K562 (cell line): ENCODE results near the gene TMEM120B. TPM values are rescaled to one million over a fixed set of nuclear protein-coding genes. Genes with fewer than 3 reads are reported as not detected.

Experiments
- ATF7 ChIP-seq: fragments of 450-650 bp; IDR thresholded peaks from 2 replicates; pipeline ENCODE4 v1.7.1; 2014; ENCODE audit warnings: mild to moderate bottlenecking, moderate library complexity
- CBFA2T3 ChIP-seq: fragments of 450-650 bp; IDR thresholded peaks from 2 replicates; pipeline ENCODE4 v1.6.1; 2017
- CXXC5 ChIP-seq: fragments of 250-450 bp; sonication (Bioruptor Pico); IDR thresholded peaks from 2 replicates; pipeline ENCODE4 v1.8.0; 2022; ENCODE audit warnings: inconsistent platforms, mild to moderate bottlenecking, moderate library complexity
- PHF21A ChIP-seq: fragments of 450-650 bp; IDR thresholded peaks from 2 replicates; pipeline ENCODE4 v1.6.1; 2017; ENCODE audit warnings: low read depth, borderline replicate concordance
- POLR2G ChIP-seq: fragments of 200-400 bp; formaldehyde crosslinking; IDR thresholded peaks from 2 replicates; pipeline ENCODE4 v1.6.1; 2017; ENCODE audit warnings: low read depth, mild to moderate bottlenecking, antibody characterized with exemption, low read length, moderate library complexity
- POU5F1 ChIP-seq: fragments of 150-350 bp; IDR thresholded peaks from 2 replicates; pipeline ENCODE4 v1.6.1; 2014; ENCODE audit warnings: borderline replicate concordance, low read length, low read depth, mild to moderate bottlenecking; ENCODE audit not compliant: partially characterized antibody
- SOX6 ChIP-seq: fragments of 450-650 bp; IDR thresholded peaks from 2 replicates; pipeline ENCODE4 v1.6.1; 2014; ENCODE audit warnings: mild to moderate bottlenecking
- TEAD4 ChIP-seq, 2 experiments: sonication (generic) in 1 of 2; formaldehyde crosslinking in 1 of 2; IDR thresholded peaks; 2 replicates each; pipeline versions ENCODE4 v1.6.1 to v1.8.0; 2012 to 2022; ENCODE audit warnings: borderline replicate concordance in 1 of 2, inconsistent platforms in 1 of 2, low read length in 1 of 2, mild to moderate bottlenecking in 1 of 2, missing genetic modification reagents in 1 of 2
- ZNF311 ChIP-seq: fragments of 250-450 bp; sonication (Bioruptor Pico); IDR thresholded peaks from 2 replicates; pipeline ENCODE4 v1.4.0; 2020; ENCODE audit warnings: mild to moderate bottlenecking, moderate library complexity
- ZNF717 ChIP-seq: fragments of 250-450 bp; sonication (Bioruptor Pico); IDR thresholded peaks from 2 replicates; pipeline ENCODE4 v1.5.0; 2021
- ZNF766 ChIP-seq: fragments of 200-800 bp; sonication (Bioruptor generic); conservative IDR thresholded peaks from 2 replicates; pipeline ENCODE4 v1.6.1; 2016; ENCODE audit warnings: missing genetic modification characterization, missing compliant biosample characterization
- polyA plus RNA-seq, 8 experiments: library from polyadenylated mRNA; depleted of rRNA in 4 of 8; stranded (reverse) in 5 of 8; unstranded in 3 of 8; fragments of >200 nt; fragmentation: Nextera tagmentation in 2 of 8; fragmentation: Illumina TruSeq in 1 of 8; extraction: Ambion mirVana in 2 of 8; extraction: Trizol in 1 of 8; gene quantifications; 2 replicates each; pipeline versions ENCODE4 v1.2.1 to v1.2.3, GENCODE V29; 2011 to 2014; ENCODE audit warnings: inconsistent platforms in 1 of 8, missing spikeins in 1 of 8
- total RNA-seq, 7 experiments: library from RNA; depleted of rRNA in 6 of 7; stranded (reverse); fragments of >200 nt in 6 of 7; fragmentation: Illumina TruSeq in 2 of 7; extraction: Trizol in 2 of 7; gene quantifications; 2 replicates each; pipeline versions ENCODE4 v1.2.1 to v1.2.3, GENCODE V29; 2011 to 2021; ENCODE audit warnings: low replicate concordance in 1 of 7
- TF ChIP-seq, protein P1 (sequence below): sonication (generic); formaldehyde crosslinking; IDR thresholded peaks from 2 replicates; pipeline ENCODE4 v1.8.0; 2023; ENCODE audit warnings: missing genetic modification reagents, mild to moderate bottlenecking, borderline replicate concordance
- TF ChIP-seq, protein P2 (sequence below): fragments of 250-450 bp; sonication (Bioruptor Pico); IDR thresholded peaks from 2 replicates; pipeline ENCODE4 v1.5.0; 2022; ENCODE audit warnings: mild to moderate bottlenecking
- TF ChIP-seq, protein P3 (sequence below): fragments of 450-650 bp; IDR thresholded peaks from 2 replicates; pipeline ENCODE4 v1.6.1; 2016; ENCODE audit warnings: borderline replicate concordance
- TF ChIP-seq, protein P4 (sequence below): fragments of 450-650 bp; IDR thresholded peaks from 2 replicates; pipeline ENCODE4 v1.6.1; 2016

Gene TMEM120B
- total and polyA plus RNA-seq, 9 of the 15 experiments (the other 6 are each of a cell fraction or from before 2014, with no cell fraction given), result 1.7 to 18.6 (median 7.4) TPM

DNA sequence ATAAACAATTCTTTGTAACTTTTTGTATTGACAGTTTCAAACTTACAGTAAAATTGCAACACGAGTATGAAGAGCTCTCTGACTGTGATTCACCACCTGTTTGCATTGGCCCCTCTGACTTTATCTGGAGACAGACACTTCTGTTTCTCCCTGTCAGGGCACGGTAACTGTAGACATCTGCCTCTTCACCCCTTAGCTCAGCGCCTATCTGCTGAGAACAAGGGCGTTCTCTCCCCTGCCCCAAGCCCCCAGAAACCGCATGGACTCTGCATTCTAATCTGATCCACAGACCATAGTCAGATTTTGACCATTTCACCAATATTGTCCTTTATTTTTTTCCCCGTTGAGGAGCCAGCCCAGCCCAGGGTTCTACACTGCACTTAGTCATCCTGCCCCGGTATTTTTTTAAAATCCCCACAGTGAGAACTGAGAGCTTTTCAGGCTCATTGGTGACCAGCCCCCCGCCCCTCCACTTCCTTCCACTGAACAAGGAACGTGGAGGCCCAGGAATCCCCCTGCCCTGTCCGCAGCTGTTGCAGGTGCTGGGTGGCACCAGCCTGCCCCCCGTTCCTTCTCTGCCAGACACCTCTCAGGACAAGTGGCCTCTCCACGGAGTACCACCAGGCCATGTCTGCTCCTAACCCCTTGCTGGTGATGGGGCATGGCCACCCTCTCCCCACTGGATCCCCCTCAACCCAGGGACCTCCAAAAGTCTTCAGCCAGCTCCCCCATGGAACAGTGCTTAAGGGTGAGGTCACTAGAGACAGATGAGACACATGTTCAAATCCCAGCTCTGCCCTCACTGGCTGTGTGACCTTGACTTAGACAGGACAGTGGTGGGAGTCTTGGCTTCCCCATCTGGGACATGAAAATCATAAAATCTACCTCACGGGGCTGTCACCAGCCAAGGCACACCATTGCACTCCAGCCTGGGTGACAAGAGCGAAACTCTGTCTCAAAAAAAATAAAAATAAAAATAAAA is 69.7 kb downstream of the TMEM120B start (continued):
- TF ChIP-seq CXXC5, result peak; percentile 16; the same call in 1 of the 2 replicates
- TF ChIP-seq, protein P1, sequence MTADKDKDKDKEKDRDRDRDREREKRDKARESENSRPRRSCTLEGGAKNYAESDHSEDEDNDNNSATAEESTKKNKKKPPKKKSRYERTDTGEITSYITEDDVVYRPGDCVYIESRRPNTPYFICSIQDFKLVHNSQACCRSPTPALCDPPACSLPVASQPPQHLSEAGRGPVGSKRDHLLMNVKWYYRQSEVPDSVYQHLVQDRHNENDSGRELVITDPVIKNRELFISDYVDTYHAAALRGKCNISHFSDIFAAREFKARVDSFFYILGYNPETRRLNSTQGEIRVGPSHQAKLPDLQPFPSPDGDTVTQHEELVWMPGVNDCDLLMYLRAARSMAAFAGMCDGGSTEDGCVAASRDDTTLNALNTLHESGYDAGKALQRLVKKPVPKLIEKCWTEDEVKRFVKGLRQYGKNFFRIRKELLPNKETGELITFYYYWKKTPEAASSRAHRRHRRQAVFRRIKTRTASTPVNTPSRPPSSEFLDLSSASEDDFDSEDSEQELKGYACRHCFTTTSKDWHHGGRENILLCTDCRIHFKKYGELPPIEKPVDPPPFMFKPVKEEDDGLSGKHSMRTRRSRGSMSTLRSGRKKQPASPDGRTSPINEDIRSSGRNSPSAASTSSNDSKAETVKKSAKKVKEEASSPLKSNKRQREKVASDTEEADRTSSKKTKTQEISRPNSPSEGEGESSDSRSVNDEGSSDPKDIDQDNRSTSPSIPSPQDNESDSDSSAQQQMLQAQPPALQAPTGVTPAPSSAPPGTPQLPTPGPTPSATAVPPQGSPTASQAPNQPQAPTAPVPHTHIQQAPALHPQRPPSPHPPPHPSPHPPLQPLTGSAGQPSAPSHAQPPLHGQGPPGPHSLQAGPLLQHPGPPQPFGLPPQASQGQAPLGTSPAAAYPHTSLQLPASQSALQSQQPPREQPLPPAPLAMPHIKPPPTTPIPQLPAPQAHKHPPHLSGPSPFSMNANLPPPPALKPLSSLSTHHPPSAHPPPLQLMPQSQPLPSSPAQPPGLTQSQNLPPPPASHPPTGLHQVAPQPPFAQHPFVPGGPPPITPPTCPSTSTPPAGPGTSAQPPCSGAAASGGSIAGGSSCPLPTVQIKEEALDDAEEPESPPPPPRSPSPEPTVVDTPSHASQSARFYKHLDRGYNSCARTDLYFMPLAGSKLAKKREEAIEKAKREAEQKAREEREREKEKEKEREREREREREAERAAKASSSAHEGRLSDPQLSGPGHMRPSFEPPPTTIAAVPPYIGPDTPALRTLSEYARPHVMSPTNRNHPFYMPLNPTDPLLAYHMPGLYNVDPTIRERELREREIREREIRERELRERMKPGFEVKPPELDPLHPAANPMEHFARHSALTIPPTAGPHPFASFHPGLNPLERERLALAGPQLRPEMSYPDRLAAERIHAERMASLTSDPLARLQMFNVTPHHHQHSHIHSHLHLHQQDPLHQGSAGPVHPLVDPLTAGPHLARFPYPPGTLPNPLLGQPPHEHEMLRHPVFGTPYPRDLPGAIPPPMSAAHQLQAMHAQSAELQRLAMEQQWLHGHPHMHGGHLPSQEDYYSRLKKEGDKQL (CRISPR knock-in tag), result no peak
- TF ChIP-seq, protein P2, sequence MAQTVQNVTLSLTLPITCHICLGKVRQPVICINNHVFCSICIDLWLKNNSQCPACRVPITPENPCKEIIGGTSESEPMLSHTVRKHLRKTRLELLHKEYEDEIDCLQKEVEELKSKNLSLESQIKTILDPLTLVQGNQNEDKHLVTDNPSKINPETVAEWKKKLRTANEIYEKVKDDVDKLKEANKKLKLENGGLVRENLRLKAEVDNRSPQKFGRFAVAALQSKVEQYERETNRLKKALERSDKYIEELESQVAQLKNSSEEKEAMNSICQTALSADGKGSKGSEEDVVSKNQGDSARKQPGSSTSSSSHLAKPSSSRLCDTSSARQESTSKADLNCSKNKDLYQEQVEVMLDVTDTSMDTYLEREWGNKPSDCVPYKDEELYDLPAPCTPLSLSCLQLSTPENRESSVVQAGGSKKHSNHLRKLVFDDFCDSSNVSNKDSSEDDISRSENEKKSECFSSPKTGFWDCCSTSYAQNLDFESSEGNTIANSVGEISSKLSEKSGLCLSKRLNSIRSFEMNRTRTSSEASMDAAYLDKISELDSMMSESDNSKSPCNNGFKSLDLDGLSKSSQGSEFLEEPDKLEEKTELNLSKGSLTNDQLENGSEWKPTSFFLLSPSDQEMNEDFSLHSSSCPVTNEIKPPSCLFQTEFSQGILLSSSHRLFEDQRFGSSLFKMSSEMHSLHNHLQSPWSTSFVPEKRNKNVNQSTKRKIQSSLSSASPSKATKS, result no peak
- peak; percentile 60; the same call in 1 of the 2 replicates for TF ChIP-seq PHF21A
- TF ChIP-seq, protein P3, sequence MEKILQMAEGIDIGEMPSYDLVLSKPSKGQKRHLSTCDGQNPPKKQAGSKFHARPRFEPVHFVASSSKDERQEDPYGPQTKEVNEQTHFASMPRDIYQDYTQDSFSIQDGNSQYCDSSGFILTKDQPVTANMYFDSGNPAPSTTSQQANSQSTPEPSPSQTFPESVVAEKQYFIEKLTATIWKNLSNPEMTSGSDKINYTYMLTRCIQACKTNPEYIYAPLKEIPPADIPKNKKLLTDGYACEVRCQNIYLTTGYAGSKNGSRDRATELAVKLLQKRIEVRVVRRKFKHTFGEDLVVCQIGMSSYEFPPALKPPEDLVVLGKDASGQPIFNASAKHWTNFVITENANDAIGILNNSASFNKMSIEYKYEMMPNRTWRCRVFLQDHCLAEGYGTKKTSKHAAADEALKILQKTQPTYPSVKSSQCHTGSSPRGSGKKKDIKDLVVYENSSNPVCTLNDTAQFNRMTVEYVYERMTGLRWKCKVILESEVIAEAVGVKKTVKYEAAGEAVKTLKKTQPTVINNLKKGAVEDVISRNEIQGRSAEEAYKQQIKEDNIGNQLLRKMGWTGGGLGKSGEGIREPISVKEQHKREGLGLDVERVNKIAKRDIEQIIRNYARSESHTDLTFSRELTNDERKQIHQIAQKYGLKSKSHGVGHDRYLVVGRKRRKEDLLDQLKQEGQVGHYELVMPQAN, result no peak
- TF ChIP-seq POU5F1, result no peak
- TF ChIP-seq ZNF311, result no peak
- peak; percentile 60; the same call in 1 of the 2 replicates for TF ChIP-seq ZNF766
- peak; percentile 96 for TF ChIP-seq CBFA2T3
- peak; percentile 48 for TF ChIP-seq POLR2G
- TF ChIP-seq, protein P4, sequence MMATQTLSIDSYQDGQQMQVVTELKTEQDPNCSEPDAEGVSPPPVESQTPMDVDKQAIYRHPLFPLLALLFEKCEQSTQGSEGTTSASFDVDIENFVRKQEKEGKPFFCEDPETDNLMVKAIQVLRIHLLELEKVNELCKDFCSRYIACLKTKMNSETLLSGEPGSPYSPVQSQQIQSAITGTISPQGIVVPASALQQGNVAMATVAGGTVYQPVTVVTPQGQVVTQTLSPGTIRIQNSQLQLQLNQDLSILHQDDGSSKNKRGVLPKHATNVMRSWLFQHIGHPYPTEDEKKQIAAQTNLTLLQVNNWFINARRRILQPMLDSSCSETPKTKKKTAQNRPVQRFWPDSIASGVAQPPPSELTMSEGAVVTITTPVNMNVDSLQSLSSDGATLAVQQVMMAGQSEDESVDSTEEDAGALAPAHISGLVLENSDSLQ, result peak; percentile 41; the same call in 1 of the 2 replicates
- no peak for TF ChIP-seq ZNF717
- TF ChIP-seq TEAD4 (IDR thresholded peaks at IDR 0.05; ENCODE audit: low read length), result peak; percentile 93
- no peak for TF ChIP-seq TEAD4 (CRISPR knock-in tag; IDR thresholded peaks at IDR 0.05; ENCODE audit: borderline replicate concordance)
- TF ChIP-seq SOX6, result peak; percentile 45; the same call in 1 of the 2 replicates
- 0 out of 2 replicates have a peak, but pooled peaks have one; percentile 21 for TF ChIP-seq ATF7
